Psoas muscle (tissue), 8 donors: ENCODE data around the gene SDK2. TPM values are rescaled to one million over a fixed set of nuclear protein-coding genes. Genes with fewer than 3 reads are reported as not detected.

Experiments used
- ATAC-seq, 4 donors: fragments of 200-7000 bp; cut with Tn5 transposase; one replicate each; pipeline ENCODE4 v1.9.1; 2020; ENCODE audit warnings: moderate library complexity in 3 of 4, mild to moderate bottlenecking in 2 of 4
- DNase-seq, 2 donors: peaks; one replicate each; pipeline ENCODE4 v3.0.0-alpha.2; 2020
- H3K27ac ChIP-seq: fragments of 200-600 bp; one replicate; pipeline ENCODE4 v1.8.0; 2022
- H3K27me3 ChIP-seq, 3 donors: fragments of 200-600 bp in 1 of 3; one replicate each; pipeline versions ENCODE4 v1.6.1 to v1.8.0; 2013 to 2022; ENCODE audit warnings: low read length in 2 of 3, mild to moderate bottlenecking in 2 of 3, moderate library complexity in 1 of 3; ENCODE audit not compliant: insufficient read depth in 3 of 3
- H3K36me3 ChIP-seq, 2 donors: fragments of 200-600 bp in 1 of 2; one replicate each; pipeline versions ENCODE4 v1.6.1 to v1.8.0; 2013 to 2022; ENCODE audit warnings: low read depth in 1 of 2, mild to moderate bottlenecking in 1 of 2, moderate library complexity in 1 of 2; ENCODE audit not compliant: insufficient read depth in 1 of 2
- H3K4me1 ChIP-seq: fragments of 200-600 bp; one replicate; pipeline ENCODE4 v1.8.0; 2022
- H3K4me3 ChIP-seq: fragments of 200-600 bp; one replicate; pipeline ENCODE4 v1.8.0; 2022; ENCODE audit warnings: mild to moderate bottlenecking
- H3K9me3 ChIP-seq: fragments of 200-600 bp; one replicate; pipeline ENCODE4 v1.8.0; 2022
- CTCF ChIP-seq: fragments of 200-600 bp; IDR thresholded peaks from one replicate; pipeline ENCODE4 v1.8.0; 2022; ENCODE audit warnings: antibody characterized with exemption
- WGBS, 3 donors: extraction: QIAGEN DNeasy Blood & Tissue Kit; methylation state at CpG; one replicate each; pipeline versions ENCODE4 v1.1.6 to v1.1.7; 2013; 5-methylcytosine and 5-hydroxymethylcytosine counted together
- intact Hi-C, 2 donors: fragments of 100-400 bp; cut with DNase I; formaldehyde crosslinking; loops; one replicate each; pipeline versions ENCODE4 v1.11.0 to v1.14.2; 2022
- polyA plus RNA-seq, 3 donors: library from polyadenylated mRNA; stranded (reverse); fragments of 200-250 nt; gene quantifications; one replicate each; pipeline ENCODE4 v1.2.3, GENCODE V29; 2013
- total RNA-seq, 4 donors: library from RNA; stranded (reverse); fragmentation: NEBNext Ultra II Directional in 2 of 4; extraction: Animal tissue kit (Norgen Biotek cat#: 25700) in 2 of 4; gene quantifications; one replicate each; pipeline versions ENCODE4 v1.2.1 to v1.2.4, GENCODE V29; 2021 to 2023
- donor health status: healthy with polysubstance abuse.
- donor health status: DM: no; HTN: no; CAD: no; lungs with moderate emphysema.
- donor health status: Bipolar disorder and iron deficiency.
- donor health status: healthy.
- donor health status: DM: yes; HTN: yes; CAD: no.
- donor health status: DM: no; HTN: no; CAD: no.
- donor health status: DM: no; HTN: no; CAD: no.
- donor health status: DM: yes; HTN: yes; CAD: no.

Gene SDK2
- total and polyA plus RNA-seq, 7 donors, result 0.04 to 2.8 (median 0.24) TPM

- ATAC-seq (no peak), DNase-seq (no peak)
- Histone ChIP-seq H3K27ac (no peak overlapping the region), H3K4me3 (no peak overlapping the region), H3K36me3 (no peaks in the 10 kb centered on the region), H3K27me3 (peaks cover 0 to 10% (median 0%) of the 10 kb centered on the region in 3 donors), H3K9me3 (no peaks in the 10 kb centered on the region), H3K4me1 (no peaks in the 10 kb centered on the region)
- TF ChIP-seq CTCF, result no peak
- 57 to 75% (median 67%) methylated on average over 9 of the region's 9 CpGs for WGBS, 3 donors
- intact Hi-C loops, result no loop called here
These were observed 83.1 kb downstream of the SDK2 start for GRCh38 chr17:73561111-73561510.

GRCh38 chr17:73560661-73561060, 83.6 kb downstream of the SDK2 start:
- intact Hi-C loops, result no loop called here
- no peak overlapping the region for H3K27ac ChIP-seq
- no peaks in the 10 kb centered on the region for H3K4me1 ChIP-seq
- TF ChIP-seq CTCF, result no peak
- DNase-seq (no peak), ATAC-seq (no peak)
- H3K9me3 ChIP-seq, result no peaks in the 10 kb centered on the region
- no peaks in the 10 kb centered on the region for H3K36me3 ChIP-seq
- peaks cover 0 to 11% (median 0%) of the 10 kb centered on the region in 3 donors for H3K27me3 ChIP-seq
- no peak overlapping the region for H3K4me3 ChIP-seq
- 56 to 63% (median 56%) methylated on average over 6 of the region's 6 CpGs for WGBS, 3 donors

- no peak for DNase-seq
- Histone ChIP-seq H3K27me3 (peaks cover 0 to 16% (median 4%) of the 10 kb centered on the region in 3 donors), H3K9me3 (no peaks in the 10 kb centered on the region), H3K36me3 (no peaks in the 10 kb centered on the region), H3K4me1 (no peaks in the 10 kb centered on the region), H3K27ac (no peak overlapping the region), H3K4me3 (no peak overlapping the region)
- intact Hi-C loops, result no loop called here
- ATAC-seq, result no peak
- 89 to 95% (median 90%) methylated on average over 6 of the region's 6 CpGs for WGBS, 3 donors
- no peak for TF ChIP-seq CTCF
These were observed 84.7 kb downstream of the SDK2 start for GRCh38 chr17:73559532-73559931.

- ATAC-seq, result no peak
- H3K4me1 ChIP-seq, result no peaks in the 10 kb centered on the region
- TF ChIP-seq CTCF, result no peak
- H3K27me3 ChIP-seq, result peaks cover 0 to 11% (median 6%) of the 10 kb centered on the region in 3 donors
- intact Hi-C loops, result no loop called here
- no peak overlapping the region for H3K4me3 ChIP-seq
- H3K27ac ChIP-seq, result no peak overlapping the region
- 74 to 81% (median 76%) methylated on average over 13 of the region's 13 CpGs for WGBS, 3 donors
- no peak for DNase-seq
- no peaks in the 10 kb centered on the region for H3K9me3 ChIP-seq
- no peaks in the 10 kb centered on the region for H3K36me3 ChIP-seq
These were observed 88.9 kb downstream of the SDK2 start for GRCh38 chr17:73555199-73555960.

GRCh38 chr17:73554498-73554897, 89.7 kb downstream of the SDK2 start:
- Histone ChIP-seq H3K9me3 (no peaks in the 10 kb centered on the region), H3K4me3 (no peak overlapping the region), H3K36me3 (no peaks in the 10 kb centered on the region), H3K4me1 (no peaks in the 10 kb centered on the region), H3K27me3 (peaks cover 0 to 11% (median 6%) of the 10 kb centered on the region in 3 donors), H3K27ac (no peak overlapping the region)
- no peak for TF ChIP-seq CTCF
- ATAC-seq (no peak), DNase-seq (no peak)
- intact Hi-C loops, result no loop called here
